ENCODE data around the gene ISG15. TPM values are rescaled to one million over a fixed set of nuclear protein-coding genes. Genes with fewer than 3 reads are reported as not detected.
"Not testable (repeated sequence)": the region's sequence is repeated elsewhere in the genome, so short reads cannot be mapped to it uniquely, and the experiment has no call there.

The ISG15 gene
- polyA plus RNA-seq, 5 donors = 7.8 to 20.2 (median 11.1) TPM

- no peak for DNase-seq
Observed at GRCh38 chr1:974293-974640, 39.0 kb upstream of the ISG15 start.

DNA sequence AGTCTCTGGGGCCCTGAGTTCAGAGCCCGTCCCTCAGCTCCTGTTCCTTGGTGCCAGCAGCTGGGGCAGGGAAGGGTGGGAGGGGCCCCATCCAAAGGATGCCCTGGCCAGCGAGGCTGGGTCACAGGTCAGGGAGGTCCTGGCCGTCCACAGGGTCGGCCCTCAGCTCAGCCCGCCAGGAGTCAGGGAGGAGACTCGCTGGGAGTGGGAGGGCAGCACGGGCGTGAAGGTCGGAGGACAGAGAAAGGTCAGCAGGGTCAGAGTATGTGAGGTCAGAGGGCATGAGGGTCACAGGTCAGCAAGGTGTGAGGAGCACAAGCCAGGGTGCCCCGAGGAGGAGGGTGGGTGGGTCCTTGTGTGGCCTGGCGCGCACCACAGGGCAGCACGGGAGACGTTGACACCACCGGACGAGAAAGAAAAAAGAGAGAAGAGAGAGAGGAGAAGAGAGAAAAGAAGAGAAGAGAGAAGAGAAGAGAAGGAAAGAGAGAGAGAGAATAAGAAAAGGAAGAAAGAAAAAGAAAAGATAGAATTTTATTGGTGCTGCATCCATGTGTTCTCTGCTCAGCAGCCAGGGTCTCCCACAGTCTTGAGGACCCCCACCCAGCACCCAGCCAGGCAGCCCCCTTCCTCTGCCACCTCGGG, 38.5 kb upstream of the ISG15 start:
- no peak for DNase-seq

- no peak for DNase-seq
Observed at GRCh38 chr1:975365-975764, 37.9 kb upstream of the ISG15 start.

DNA sequence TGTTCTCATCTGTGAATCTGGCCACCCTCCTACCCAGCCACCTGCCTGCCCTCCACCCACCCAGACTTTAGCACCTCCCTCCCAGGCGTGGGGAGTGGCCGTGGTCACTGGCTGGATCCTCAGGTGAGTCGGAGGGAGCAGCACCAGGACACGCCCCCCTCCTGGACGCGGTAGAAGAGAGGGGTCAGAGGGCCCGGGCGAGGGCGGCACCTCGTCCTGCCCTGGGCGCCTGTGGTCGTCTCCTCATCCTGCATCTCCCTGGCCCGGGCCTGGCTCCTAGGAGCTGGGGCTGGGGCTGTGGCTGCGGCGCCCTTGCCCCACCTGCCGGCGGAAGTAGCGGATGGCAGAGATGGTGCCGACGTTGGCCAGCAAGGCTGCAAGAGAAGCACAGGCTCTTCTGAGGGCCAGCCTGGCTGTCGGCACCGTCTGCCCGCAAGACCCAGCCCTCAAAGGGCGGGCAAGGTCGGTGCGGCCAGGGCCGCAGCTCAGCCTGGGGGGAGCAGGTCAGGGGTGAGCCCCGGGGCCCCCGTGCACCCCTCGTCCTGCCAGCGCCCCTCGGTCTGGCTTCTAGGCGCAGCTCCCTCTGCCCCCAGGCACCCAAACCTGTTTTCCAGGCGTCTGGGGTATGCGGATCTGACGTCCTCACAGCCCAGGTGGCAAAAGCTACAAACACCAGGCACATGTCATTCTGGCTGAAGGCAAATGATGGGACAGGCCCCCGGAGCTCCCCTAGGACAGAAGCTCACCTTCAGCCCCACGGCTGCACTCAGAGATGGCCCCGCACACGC, 37.2 kb upstream of the ISG15 start:
- peak; percentile 38 to 48 for DNase-seq

DNA sequence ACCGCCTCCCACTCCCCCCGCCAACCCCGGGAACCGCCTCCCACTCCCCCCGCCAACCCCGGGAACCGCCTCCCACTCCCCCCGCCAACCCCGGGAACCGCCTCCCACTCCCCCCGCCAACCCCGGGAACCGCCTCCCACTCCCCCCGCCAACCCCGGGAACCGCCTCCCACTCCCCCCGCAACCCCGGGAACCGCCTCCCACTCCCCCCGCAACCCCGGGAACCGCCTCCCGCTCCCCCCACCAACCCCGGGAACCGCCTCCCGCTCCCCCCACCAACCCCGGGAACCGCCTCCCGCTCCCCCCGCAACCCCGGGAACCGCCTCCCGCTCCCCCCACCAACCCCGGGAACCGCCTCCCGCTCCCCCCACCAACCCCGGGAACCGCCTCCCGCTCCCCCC, 36.5 kb upstream of the ISG15 start:
- DNase-seq = not testable (repeated sequence)

GRCh38 chr1:978069-978834, 35.0 kb upstream of the ISG15 start:
- DNase-seq = no peak

DNA sequence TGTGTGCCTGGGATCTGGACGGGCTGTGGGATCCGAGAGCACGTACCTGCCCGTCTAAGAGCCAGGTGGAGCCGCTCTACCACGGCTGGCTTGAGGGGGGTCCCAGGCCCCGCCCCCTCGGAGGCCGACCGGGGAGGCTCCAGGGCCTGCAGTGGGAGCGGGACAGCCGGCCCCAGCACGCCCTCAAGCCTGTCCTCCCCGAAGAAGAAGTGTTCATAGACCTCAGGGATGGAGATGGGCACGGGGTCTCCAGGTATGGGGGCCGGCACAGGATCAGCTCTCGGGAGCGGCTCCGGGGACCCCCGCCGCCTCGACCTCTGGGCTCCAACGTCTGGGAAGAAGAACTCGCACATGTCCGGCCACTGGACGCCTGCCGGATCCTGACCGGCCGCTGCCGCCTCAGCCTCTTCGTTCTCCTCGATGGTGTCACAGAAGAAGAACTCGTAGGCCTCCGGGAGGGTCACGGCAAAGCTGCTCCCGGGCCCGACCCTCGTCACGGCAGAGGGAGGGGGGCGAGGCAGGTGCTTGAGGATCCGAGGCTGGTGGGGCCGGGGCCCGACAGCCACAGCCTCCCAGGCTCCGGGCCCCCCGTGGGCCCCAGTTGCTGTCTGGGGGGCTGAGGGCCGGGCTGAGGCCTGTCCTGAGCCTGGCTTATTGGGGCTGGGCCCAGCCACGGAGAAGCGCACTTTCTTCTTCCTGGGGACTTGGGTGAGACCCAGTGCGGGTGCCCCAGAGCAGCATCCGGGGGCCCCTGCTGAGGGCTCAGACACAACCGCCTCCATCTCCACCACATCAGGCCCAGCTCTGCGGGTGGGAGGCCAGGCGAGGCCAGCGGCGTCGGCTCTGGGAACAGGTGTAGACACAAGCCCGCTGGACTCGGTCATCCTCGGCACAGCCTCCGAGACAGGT, 34.2 kb upstream of the ISG15 start:
- DNase-seq = no peak

- DNase-seq = no peak
Observed at GRCh38 chr1:979744-980072, 33.6 kb upstream of the ISG15 start.

GRCh38 chr1:980137-980571, 33.1 kb upstream of the ISG15 start:
- no peak for DNase-seq

- no peak for DNase-seq
Observed at GRCh38 chr1:980602-981395, 32.5 kb upstream of the ISG15 start.

GRCh38 chr1:981491-981954, 31.8 kb upstream of the ISG15 start:
- DNase-seq = no peak

DNA sequence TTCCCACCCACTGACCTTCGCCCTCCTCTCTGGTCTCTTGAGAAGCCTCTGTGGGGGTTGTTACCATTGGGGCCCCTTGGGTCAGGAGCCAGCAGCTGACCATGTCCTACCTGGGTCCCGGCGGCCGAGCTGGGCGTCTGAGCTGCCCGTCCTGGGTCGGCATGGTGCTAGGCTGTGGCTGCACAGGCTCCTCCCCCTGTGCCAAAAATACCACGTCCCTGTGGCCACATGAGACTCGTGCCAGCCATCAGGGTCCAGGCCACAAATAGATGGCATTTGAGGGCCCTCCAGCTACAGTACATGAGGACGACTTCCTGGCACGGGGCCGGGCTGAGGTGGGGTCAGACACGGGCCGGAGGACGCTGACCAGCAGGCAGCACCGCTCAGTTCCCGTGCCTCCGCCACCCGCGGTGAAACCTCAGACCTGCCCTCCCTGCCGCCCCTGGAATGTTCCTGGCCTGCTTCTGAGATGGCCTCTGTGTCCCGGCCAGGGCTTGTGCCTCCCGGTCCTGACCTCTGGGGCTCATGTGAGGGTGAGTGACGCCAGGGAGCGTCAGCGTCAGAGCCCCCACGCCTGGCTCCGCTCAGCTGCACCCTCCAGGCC, 31.2 kb upstream of the ISG15 start, which contains the start of gene PERM1:
PERM1 (minus strand) TSS at position 139 of the 604 bp plus-strand sequence. CDS start 1,064 bp downstream, outside the sequence.
- no peak for DNase-seq

GRCh38 chr1:982765-983436, 30.4 kb upstream of the ISG15 start:
- no peak for DNase-seq

GRCh38 chr1:983798-984475, 29.4 kb upstream of the ISG15 start:
- peak in 1 of 2 donors; percentile 23 for DNase-seq

DNA sequence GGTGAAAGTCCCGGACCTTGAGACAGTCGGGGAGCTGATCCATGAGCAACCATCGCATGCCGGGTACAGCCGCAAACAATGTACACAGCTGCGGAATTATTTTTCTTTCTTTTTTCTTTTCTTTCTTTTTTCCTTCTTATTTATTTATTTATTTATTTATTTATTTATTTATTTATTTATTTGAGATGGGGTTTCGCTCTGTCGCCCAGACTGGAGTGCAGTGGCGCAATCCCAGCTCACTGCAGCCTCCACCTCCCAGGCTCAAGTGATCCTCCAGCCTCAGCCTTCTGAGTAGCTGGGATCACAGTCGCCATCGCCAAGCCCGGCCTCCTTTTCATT, 28.9 kb upstream of the ISG15 start:
- no peak for DNase-seq

- DNase-seq = no peak
Observed at GRCh38 chr1:985126-985525, 28.2 kb upstream of the ISG15 start.

GRCh38 chr1:988061-988460, 25.2 kb upstream of the ISG15 start:
- not testable (repeated sequence) for DNase-seq

DNA sequence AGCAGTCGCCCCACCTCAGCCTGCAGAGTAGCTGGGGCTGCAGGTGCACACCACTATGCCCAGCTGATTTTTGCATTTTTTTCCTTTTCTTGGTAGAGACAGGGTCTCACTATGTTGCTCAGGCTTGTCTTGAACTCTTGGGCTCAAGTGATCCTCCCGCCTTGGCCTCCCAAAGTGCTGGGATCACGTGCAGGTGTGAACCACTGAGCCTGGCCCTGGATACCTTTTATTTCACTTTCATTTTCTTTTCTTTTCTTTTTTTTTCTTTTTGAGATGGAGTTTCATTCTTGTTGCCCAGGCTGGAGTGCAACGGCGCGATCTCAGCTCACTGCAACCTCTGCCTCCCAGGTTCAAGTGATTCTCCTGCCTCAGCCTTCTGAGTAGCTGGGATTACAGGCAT, 22.0 kb upstream of the ISG15 start:
- not testable (repeated sequence) for DNase-seq

DNA sequence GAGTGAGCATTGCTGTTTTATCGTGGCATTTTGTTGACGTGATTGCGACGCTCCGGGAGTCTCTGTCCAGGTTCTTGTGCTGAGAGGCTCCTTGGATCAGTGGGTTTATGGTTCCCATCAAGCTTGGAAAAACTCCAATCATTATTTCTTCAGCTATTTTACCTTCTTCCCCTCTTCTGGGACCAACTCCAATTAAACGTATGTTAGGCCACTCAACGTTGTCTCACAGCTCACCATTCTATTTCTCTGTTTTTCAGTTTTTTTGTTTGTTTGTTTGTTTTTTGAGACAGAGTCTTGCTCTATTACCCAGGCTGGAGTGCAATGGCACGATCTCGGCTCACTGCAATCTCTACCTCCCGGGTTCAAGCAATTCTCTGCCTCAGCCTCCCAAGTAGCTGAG, 21.4 kb upstream of the ISG15 start:
- DNase-seq = no peak

Data from right lung (tissue), 5 donors.